GM12892 (cell line): ENCODE measurements around the gene SCAMP5.

Source experiments
- POLR2A ChIP-seq: IDR thresholded peaks from 2 replicates; pipeline ENCODE4 v1.6.1; 2011; ENCODE audit warnings: low read depth, low read length, control low read depth
- POLR2AphosphoS5 ChIP-seq: IDR thresholded peaks from 2 replicates; pipeline ENCODE4 v1.6.1; 2011; ENCODE audit warnings: low read depth, low read length, control low read depth

DNA sequence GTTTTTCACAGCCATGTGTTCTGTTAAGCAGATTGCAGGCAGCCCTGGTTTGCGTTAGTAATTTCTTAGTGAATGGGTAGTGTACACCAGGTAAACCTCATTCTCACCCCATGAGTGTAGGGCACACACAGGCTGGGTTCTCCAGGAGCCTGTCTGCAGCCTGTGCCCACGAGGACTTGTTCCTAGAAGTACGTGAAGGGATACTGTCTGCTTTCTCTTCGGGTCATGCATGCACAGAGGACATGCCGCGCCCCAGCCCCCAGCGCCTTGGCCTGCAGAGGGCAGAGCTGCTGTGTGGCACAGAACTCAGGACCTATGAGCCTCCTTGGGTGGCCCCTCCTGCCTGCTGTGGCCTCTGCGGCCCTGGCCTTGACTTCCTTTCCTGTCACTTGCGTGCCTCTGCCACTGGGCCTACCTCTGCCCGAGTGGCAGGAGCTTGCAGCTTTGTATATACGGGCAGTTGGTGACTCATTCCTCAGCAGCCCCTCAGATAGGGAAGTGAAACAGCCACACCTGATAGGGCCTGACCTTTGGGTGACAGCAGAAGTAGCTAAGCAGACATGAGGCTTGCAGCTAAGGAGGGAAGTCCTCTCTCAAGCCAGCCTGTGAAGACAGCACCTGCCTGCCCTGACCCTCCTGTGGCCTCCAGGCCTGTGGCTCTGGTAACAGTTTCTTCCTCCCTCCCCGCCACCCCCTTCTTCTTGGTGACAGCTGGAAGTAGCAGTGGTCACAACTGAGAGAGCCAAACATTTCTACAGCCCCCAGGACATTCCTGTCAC is 47.6 kb downstream of the SCAMP5 start:
- no peak; the same call in none of the 2 replicates for TF ChIP-seq POLR2AphosphoS5
- peak; percentile 63 for TF ChIP-seq POLR2A
